Chondrocyte (in vitro differentiated cells): ENCODE results near the gene HMGXB3. TPM values are rescaled to one million over a fixed set of nuclear protein-coding genes. Genes with fewer than 3 reads are reported as not detected.

Experiments used
- DNase-seq: peaks from one replicate; pipeline ENCODE4 v3.0.0; 2021; ENCODE audit warnings: mixed read lengths, low spot score
- H3K27ac Mint-ChIP-seq: one replicate; pipeline ENCODE4 v1.8.0; 2021; ENCODE audit warnings: mild to moderate bottlenecking, moderate library complexity, mixed read lengths; ENCODE audit not compliant: unreplicated experiment
- H3K27me3 Mint-ChIP-seq: 2 replicates; pipeline ENCODE4 v1.8.0; 2021; ENCODE audit warnings: low read depth, mixed read lengths
- H3K36me3 Mint-ChIP-seq: 2 replicates; pipeline ENCODE4 v1.8.0; 2021; ENCODE audit warnings: low read depth, mixed read lengths
- H3K4me1 Mint-ChIP-seq: 2 replicates; pipeline ENCODE4 v1.8.0; 2021; ENCODE audit warnings: low read depth, mild to moderate bottlenecking, mixed read lengths
- H3K4me3 Mint-ChIP-seq: one replicate; pipeline ENCODE4 v1.8.0; 2021; ENCODE audit warnings: mild to moderate bottlenecking, moderate library complexity, mixed read lengths; ENCODE audit not compliant: unreplicated experiment
- H3K9me3 Mint-ChIP-seq: 2 replicates; pipeline ENCODE4 v1.8.0; 2021; ENCODE audit warnings: low read depth, mixed read lengths
- CTCF ChIP-seq: fragments of 200-600 bp; sonication (generic); IDR thresholded peaks from 2 replicates; pipeline ENCODE4 v1.5.0; 2021; ENCODE audit warnings: antibody characterized with exemption, mild to moderate bottlenecking, moderate library complexity
- total RNA-seq: library from RNA; stranded (reverse); gene quantifications from 3 replicates; pipeline ENCODE4 v1.2.1, GENCODE V29; 2021

HMGXB3 gene
- total RNA-seq, 1 donor from 2014 or later: 44.2 TPM

GRCh38 chr5:150055326-150056074, 55.0 kb downstream of the HMGXB3 start:
- TF ChIP-seq CTCF: no peak
- Mint-ChIP-seq H3K4me1 (peaks cover 34% of the 10 kb centered on the region), H3K4me3 (no peak overlapping the region), H3K36me3 (peaks cover 17% of the 10 kb centered on the region), H3K9me3 (no peaks in the 10 kb centered on the region), H3K27me3 (no peaks in the 10 kb centered on the region), H3K27ac (no peak overlapping the region)
- DNase-seq: no peak

GRCh38 chr5:150056075-150056443, 55.5 kb downstream of the HMGXB3 start:
- peaks cover 14% of the 10 kb centered on the region for H3K36me3 Mint-ChIP-seq
- H3K27ac Mint-ChIP-seq: no peak overlapping the region
- H3K4me1 Mint-ChIP-seq: peaks cover 34% of the 10 kb centered on the region
- no peak for TF ChIP-seq CTCF
- no peak for DNase-seq
- no peaks in the 10 kb centered on the region for H3K27me3 Mint-ChIP-seq
- H3K4me3 Mint-ChIP-seq: no peak overlapping the region
- no peaks in the 10 kb centered on the region for H3K9me3 Mint-ChIP-seq

- no peaks in the 10 kb centered on the region for H3K27me3 Mint-ChIP-seq
- no peaks in the 10 kb centered on the region for H3K9me3 Mint-ChIP-seq
- H3K4me1 Mint-ChIP-seq: peaks cover 34% of the 10 kb centered on the region
- H3K4me3 Mint-ChIP-seq: no peak overlapping the region
- no peak for DNase-seq
- peaks cover 7% of the 10 kb centered on the region for H3K36me3 Mint-ChIP-seq
- H3K27ac Mint-ChIP-seq: no peak overlapping the region
- no peak for TF ChIP-seq CTCF
Measured at GRCh38 chr5:150057052-150057451, 56.5 kb downstream of the HMGXB3 start.

GRCh38 chr5:150057511-150057910, 57.0 kb downstream of the HMGXB3 start:
- H3K9me3 Mint-ChIP-seq: no peaks in the 10 kb centered on the region
- H3K4me1 Mint-ChIP-seq: peaks cover 29% of the 10 kb centered on the region
- no peak overlapping the region for H3K4me3 Mint-ChIP-seq
- peaks cover 4% of the 10 kb centered on the region for H3K36me3 Mint-ChIP-seq
- DNase-seq: no peak
- no peak overlapping the region for H3K27ac Mint-ChIP-seq
- H3K27me3 Mint-ChIP-seq: no peaks in the 10 kb centered on the region
- no peak for TF ChIP-seq CTCF

- Mint-ChIP-seq H3K9me3 (no peaks in the 10 kb centered on the region), H3K36me3 (peaks cover 1% of the 10 kb centered on the region), H3K27ac (peak overlapping the region; percentile 23), H3K4me1 (peaks cover 24% of the 10 kb centered on the region), H3K4me3 (no peak overlapping the region), H3K27me3 (no peaks in the 10 kb centered on the region)
- no peak for DNase-seq
- no peak for TF ChIP-seq CTCF
Measured at GRCh38 chr5:150057996-150058395, 57.5 kb downstream of the HMGXB3 start.
